NCI-H2107 treated with DMSO at 0.1 percent for 48 hours (cell line): Measurements from ENCODE around the gene TYK2.
"Not testable (repeated sequence)": the region's sequence is repeated elsewhere in the genome, so short reads cannot be mapped to it uniquely, and the experiment has no call there.

Experiments used
- DNase-seq: peaks from one replicate; lab custom pipeline; 2025; ENCODE audit not compliant: unreplicated experiment; lab: John Stamatoyannopoulos, UW

The TYK2 gene

GRCh38 chr19:10378124-10378523 is 2.2 kb downstream of the TYK2 start:
- DNase-seq = no peak

GRCh38 chr19:10377140-10377640 is 3.2 kb downstream of the TYK2 start:
- DNase-seq = not testable (repeated sequence)

GRCh38 chr19:10374931-10375330 is 5.4 kb downstream of the TYK2 start:
- DNase-seq = no peak

- DNase-seq = no peak
Measured at GRCh38 chr19:10372690-10373089, 7.7 kb downstream of the TYK2 start.

- no peak for DNase-seq
Measured at GRCh38 chr19:10368101-10368803, 12.1 kb downstream of the TYK2 start.

GRCh38 chr19:10366950-10367512 is 13.3 kb downstream of the TYK2 start:
- DNase-seq = not testable (repeated sequence)

- no peak for DNase-seq
Measured at GRCh38 chr19:10365518-10365917, 14.9 kb downstream of the TYK2 start.

- DNase-seq = no peak
Measured at GRCh38 chr19:10364644-10365043, 15.7 kb downstream of the TYK2 start.

GRCh38 chr19:10363789-10364281 is 16.5 kb downstream of the TYK2 start:
- no peak for DNase-seq

GRCh38 chr19:10362259-10362658 is 18.1 kb downstream of the TYK2 start:
- DNase-seq = no peak

- no peak for DNase-seq
Measured at GRCh38 chr19:10361569-10362011, 18.8 kb downstream of the TYK2 start.

GRCh38 chr19:10356431-10356830 is 23.9 kb downstream of the TYK2 start:
- no peak for DNase-seq

- no peak for DNase-seq
Measured at GRCh38 chr19:10353793-10354391, 26.5 kb downstream of the TYK2 start.

GRCh38 chr19:10352764-10353671 is 27.4 kb downstream of the TYK2 start:
- no peak for DNase-seq

GRCh38 chr19:10346509-10346908 is 33.9 kb downstream of the TYK2 start:
- DNase-seq = no peak

GRCh38 chr19:10344780-10345179 is 35.6 kb downstream of the TYK2 start:
- no peak for DNase-seq

- no peak for DNase-seq
Measured at GRCh38 chr19:10343495-10343894, 36.9 kb downstream of the TYK2 start.

- DNase-seq = no peak
Measured at GRCh38 chr19:10339977-10340376, 40.4 kb downstream of the TYK2 start.

- no peak for DNase-seq
Measured at GRCh38 chr19:10339380-10339960, 40.9 kb downstream of the TYK2 start, which contains the start of gene ICAM3. TSS of gene ICAM3 (minus strand) at chr19:10339624. CDS start at chr19:10339614, 10 bp downstream.

- DNase-seq = no peak
Measured at GRCh38 chr19:10338940-10339339, 41.4 kb downstream of the TYK2 start.
